CD14-positive monocyte (primary cell): Measurements from ENCODE around the gene MYH9. TPM values are rescaled to one million over a fixed set of nuclear protein-coding genes. Genes with fewer than 3 reads are reported as not detected.

Experiments used
- DNase-seq, 3 donors: peaks; one replicate each; pipeline ENCODE4 v3.0.0-alpha.2; 2011 to 2022
- H2AFZ ChIP-seq: 2 replicates; pipeline ENCODE4 v1.6.0; 2012; ENCODE audit warnings: mild to moderate bottlenecking, low read depth, low read length, inconsistent platforms; ENCODE audit not compliant: insufficient read depth, poor library complexity, severe bottlenecking
- H3K27ac ChIP-seq, 2 donors: 1 replicate in 1 of 2; 2 replicates in 1 of 2; pipeline ENCODE4 v1.5.1; 2012 to 2013; ENCODE audit warnings: low read length in 2 of 2, control low read depth in 1 of 2, inconsistent platforms in 1 of 2, low read depth in 1 of 2, mild to moderate bottlenecking in 1 of 2
- H3K27me3 ChIP-seq, 2 donors: one replicate each; pipeline versions ENCODE4 v1.6.0 to v1.6.1; 2011 to 2013; ENCODE audit warnings: low read length in 2 of 2; ENCODE audit not compliant: control insufficient read depth in 2 of 2, insufficient read depth in 2 of 2
- H3K36me3 ChIP-seq, 2 donors: replicated peaks in 1 of 2; 1 replicate in 1 of 2; 2 replicates in 1 of 2; pipeline versions ENCODE4 v1.5.1 to v1.6.1; 2012 to 2013; ENCODE audit warnings: low read length in 2 of 2, control low read depth in 1 of 2, inconsistent platforms in 1 of 2, mild to moderate bottlenecking in 1 of 2; ENCODE audit not compliant: insufficient read depth in 2 of 2, control insufficient read depth in 1 of 2
- H3K4me1 ChIP-seq, 2 donors: 1 replicate in 1 of 2; 2 replicates in 1 of 2; pipeline versions ENCODE4 v1.5.1 to v1.6.1; 2012 to 2013; ENCODE audit warnings: low read length in 2 of 2, control low read depth in 1 of 2, inconsistent platforms in 1 of 2, mild to moderate bottlenecking in 1 of 2, moderate library complexity in 1 of 2; ENCODE audit not compliant: insufficient read depth in 2 of 2, control insufficient read depth in 1 of 2
- H3K4me2 ChIP-seq: replicated peaks from 2 replicates; pipeline ENCODE3; 2012; ENCODE audit warnings: low read length, moderate library complexity, mild to moderate bottlenecking; ENCODE audit not compliant: poor library complexity, severe bottlenecking; ENCODE audit errors: extremely low read depth
- H3K4me3 ChIP-seq, 3 experiments: fragments of 200-600 bp in 1 of 3; sonication (generic) in 1 of 3; replicated peaks in 1 of 3; 1 replicate in 2 of 3; 2 replicates in 1 of 3; pipeline ENCODE4 v1.5.1; 2011 to 2013; ENCODE audit warnings: low read length in 3 of 3, mild to moderate bottlenecking in 3 of 3, control low read depth in 2 of 3, low read depth in 2 of 3, inconsistent platforms in 1 of 3, moderate library complexity in 1 of 3
- H3K79me2 ChIP-seq: 2 replicates; pipeline ENCODE4 v1.6.0; 2012; ENCODE audit warnings: mild to moderate bottlenecking, control low read depth, inconsistent platforms, low read length, moderate library complexity; ENCODE audit not compliant: insufficient read depth
- H3K9ac ChIP-seq: 2 replicates; pipeline ENCODE4 v1.6.0; 2017; ENCODE audit warnings: low read length, mild to moderate bottlenecking; ENCODE audit not compliant: insufficient read depth, poor library complexity, severe bottlenecking
- H3K9me3 ChIP-seq, 2 donors: replicated peaks in 1 of 2; 1 replicate in 1 of 2; 2 replicates in 1 of 2; pipeline versions ENCODE4 v1.5.1 to v1.6.1; 2012 to 2013; ENCODE audit warnings: low read length in 2 of 2, control low read depth in 1 of 2; ENCODE audit not compliant: control insufficient read depth in 1 of 2, insufficient read depth in 1 of 2
- H4K20me1 ChIP-seq: 2 replicates; pipeline ENCODE4 v1.6.0; 2012; ENCODE audit warnings: mild to moderate bottlenecking, low read length, control low read depth, moderate library complexity; ENCODE audit not compliant: insufficient read depth
- H3K27ac Mint-ChIP-seq, 7 donors: one replicate each; pipeline ENCODE4 v1.8.0; 2020; ENCODE audit warnings: mild to moderate bottlenecking in 7 of 7, mixed read lengths in 7 of 7, moderate library complexity in 6 of 7, inconsistent platforms in 2 of 7
- H3K27me3 Mint-ChIP-seq, 3 donors: one replicate each; pipeline ENCODE4 v1.8.0; 2021 to 2022; ENCODE audit warnings: low read depth in 3 of 3, mild to moderate bottlenecking in 3 of 3, mixed read lengths in 3 of 3, moderate library complexity in 3 of 3, inconsistent platforms in 1 of 3
- H3K36me3 Mint-ChIP-seq, 2 donors: one replicate each; pipeline ENCODE4 v1.8.0; 2020; ENCODE audit warnings: mixed read lengths in 2 of 2, inconsistent platforms in 1 of 2, mild to moderate bottlenecking in 1 of 2
- H3K4me1 Mint-ChIP-seq: one replicate; pipeline ENCODE4 v1.8.0; 2020; ENCODE audit warnings: mild to moderate bottlenecking, mixed read lengths
- H3K4me3 Mint-ChIP-seq, 2 donors: one replicate each; pipeline ENCODE4 v1.8.0; 2020; ENCODE audit warnings: mild to moderate bottlenecking in 2 of 2, mixed read lengths in 2 of 2, moderate library complexity in 1 of 2
- H3K9me3 Mint-ChIP-seq, 7 donors: one replicate each; pipeline ENCODE4 v1.8.0; 2020 to 2022; ENCODE audit warnings: mixed read lengths in 7 of 7, mild to moderate bottlenecking in 6 of 7, moderate library complexity in 6 of 7, inconsistent platforms in 2 of 7
- WGBS: methylation state at CpG from one replicate; pipeline ENCODE4 v1.1.5; 2013; ENCODE audit warnings: missing lambda C conversion rate; ENCODE audit not compliant: insufficient coverage; 5-methylcytosine and 5-hydroxymethylcytosine counted together
- intact Hi-C, 2 donors: fragments of 100-400 bp; cut with micrococcal nuclease; formaldehyde crosslinking; loops; one replicate each; pipeline versions ENCODE4 v1.15.0 to v1.15.1; 2023
- polyA plus RNA-seq, 3 donors: library from polyadenylated mRNA; depleted of rRNA in 1 of 3; unstranded in 2 of 3; stranded (reverse) in 1 of 3; fragments of 300-500 nt in 2 of 3; fragments of >200 nt in 1 of 3; fragmentation: Illumina TruSeq in 2 of 3; gene quantifications; 1 replicate in 2 of 3; 2 replicates in 1 of 3; pipeline ENCODE4 v1.2.3, GENCODE V29; 2012 to 2021
- TF ChIP-seq, protein P1 (sequence below): fragments of 200-600 bp; IDR thresholded peaks from one replicate; pipeline ENCODE4 v1.8.0; 2022; ENCODE audit warnings: antibody characterized with exemption, mild to moderate bottlenecking

Gene MYH9
- polyA plus RNA-seq, 3 donors: 35.6 to 163 (median 79.5) TPM

DNA sequence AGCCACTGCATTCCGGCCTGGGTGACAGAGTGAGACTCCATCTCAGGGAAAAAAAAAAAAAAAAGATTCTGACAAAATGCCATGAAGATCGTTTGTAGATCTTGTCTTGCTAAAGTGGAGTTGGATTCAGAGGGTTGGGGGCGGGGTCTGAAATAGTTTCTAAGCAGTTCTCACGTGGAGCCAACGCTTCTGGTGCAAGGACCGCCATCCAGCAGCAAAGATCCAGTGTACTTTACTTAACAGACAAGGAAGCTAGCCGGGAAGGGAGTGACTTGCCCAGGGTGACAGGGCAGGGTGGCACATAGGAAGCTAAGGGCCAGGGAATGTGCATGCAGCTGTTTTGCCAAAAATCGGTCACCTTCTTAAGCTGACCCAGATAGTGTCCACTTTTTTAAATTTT lies 107.4 kb downstream of the MYH9 start:
- peaks cover 16 to 34% of the 10 kb centered on the region in 2 donors for H3K4me1 ChIP-seq
- H3K27me3 Mint-ChIP-seq: peaks cover 0 to 1% (median 0%) of the 10 kb centered on the region in 3 donors
- H3K9me3 Mint-ChIP-seq: no peaks in the 10 kb centered on the region
- no peak overlapping the region for H2AFZ ChIP-seq
- no peak overlapping the region for H3K27ac ChIP-seq
- no peak overlapping the region for H3K9ac ChIP-seq
- H4K20me1 ChIP-seq: peaks cover 82% of the 10 kb centered on the region
- H3K4me3 Mint-ChIP-seq: no peak overlapping the region
- TF ChIP-seq, protein P1, sequence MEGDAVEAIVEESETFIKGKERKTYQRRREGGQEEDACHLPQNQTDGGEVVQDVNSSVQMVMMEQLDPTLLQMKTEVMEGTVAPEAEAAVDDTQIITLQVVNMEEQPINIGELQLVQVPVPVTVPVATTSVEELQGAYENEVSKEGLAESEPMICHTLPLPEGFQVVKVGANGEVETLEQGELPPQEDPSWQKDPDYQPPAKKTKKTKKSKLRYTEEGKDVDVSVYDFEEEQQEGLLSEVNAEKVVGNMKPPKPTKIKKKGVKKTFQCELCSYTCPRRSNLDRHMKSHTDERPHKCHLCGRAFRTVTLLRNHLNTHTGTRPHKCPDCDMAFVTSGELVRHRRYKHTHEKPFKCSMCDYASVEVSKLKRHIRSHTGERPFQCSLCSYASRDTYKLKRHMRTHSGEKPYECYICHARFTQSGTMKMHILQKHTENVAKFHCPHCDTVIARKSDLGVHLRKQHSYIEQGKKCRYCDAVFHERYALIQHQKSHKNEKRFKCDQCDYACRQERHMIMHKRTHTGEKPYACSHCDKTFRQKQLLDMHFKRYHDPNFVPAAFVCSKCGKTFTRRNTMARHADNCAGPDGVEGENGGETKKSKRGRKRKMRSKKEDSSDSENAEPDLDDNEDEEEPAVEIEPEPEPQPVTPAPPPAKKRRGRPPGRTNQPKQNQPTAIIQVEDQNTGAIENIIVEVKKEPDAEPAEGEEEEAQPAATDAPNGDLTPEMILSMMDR: no peak
- no peak overlapping the region for H3K4me2 ChIP-seq
- intact Hi-C loops: no loop called here
- no peaks in the 10 kb centered on the region for H3K9me3 ChIP-seq
- peak overlapping the region in 5 of 7 donors; percentile 24 to 82 (median 61) for H3K27ac Mint-ChIP-seq
- H3K27me3 ChIP-seq: no peaks in the 10 kb centered on the region
- peaks cover 46 to 58% of the 10 kb centered on the region in 2 donors for H3K36me3 Mint-ChIP-seq
- DNase-seq: no peak
- WGBS: 70% methylated on average over 5 of the region's 8 CpGs
- peaks cover 32% of the 10 kb centered on the region for H3K4me1 Mint-ChIP-seq
- H3K79me2 ChIP-seq: peaks cover 4% of the 10 kb centered on the region
- H3K36me3 ChIP-seq: peaks cover 44 to 52% of the 10 kb centered on the region in 2 donors
- H3K4me3 ChIP-seq: no peak overlapping the region

DNA sequence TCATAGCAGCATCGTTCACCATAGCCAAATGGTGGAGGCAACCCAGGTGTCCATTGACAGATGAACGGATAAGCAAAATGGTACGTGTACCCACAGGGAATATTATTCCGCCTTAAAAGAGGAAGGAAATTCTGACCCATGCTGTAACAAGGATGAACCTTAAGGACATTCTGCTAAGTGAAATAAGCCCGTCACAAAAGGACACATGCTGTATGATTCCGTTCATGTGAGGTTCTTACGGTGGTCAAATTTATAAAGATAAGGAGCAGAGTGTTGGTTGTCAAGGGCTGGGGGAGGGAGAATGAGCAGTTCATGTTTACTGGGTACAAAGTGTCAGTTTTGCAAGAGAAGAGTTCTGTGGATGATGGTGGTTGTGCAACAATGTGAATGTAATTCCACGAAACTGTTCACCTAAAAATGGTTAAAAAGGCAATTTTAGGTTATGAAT lies 108.5 kb downstream of the MYH9 start:
- peaks cover 16 to 34% of the 10 kb centered on the region in 2 donors for H3K4me1 ChIP-seq
- H3K36me3 Mint-ChIP-seq: peaks cover 36 to 47% of the 10 kb centered on the region in 2 donors
- no peak overlapping the region for H2AFZ ChIP-seq
- H3K79me2 ChIP-seq: no peaks in the 10 kb centered on the region
- peak overlapping the region in 4 of 7 donors; percentile 6 to 58 (median 50) for H3K27ac Mint-ChIP-seq
- peaks cover 71% of the 10 kb centered on the region for H4K20me1 ChIP-seq
- H3K4me1 Mint-ChIP-seq: peaks cover 32% of the 10 kb centered on the region
- peak overlapping the region in 1 of 2 donors; percentile 49 for H3K27ac ChIP-seq
- H3K4me3 ChIP-seq: no peak overlapping the region
- TF ChIP-seq, protein P1: no peak
- H3K9me3 Mint-ChIP-seq: no peaks in the 10 kb centered on the region
- intact Hi-C loops: loop anchor here (5.0 to 10.0 kb wide), 2 partner anchors 84 to 87 kb away; no protein-coding TSS in a partner anchor
- DNase-seq: peak in 1 of 3 donors; percentile 13
- WGBS: 9% methylated on average over 7 of the region's 8 CpGs
- peaks cover 32 to 40% of the 10 kb centered on the region in 2 donors for H3K36me3 ChIP-seq
- peaks cover 0 to 1% (median 0%) of the 10 kb centered on the region in 3 donors for H3K27me3 Mint-ChIP-seq
- no peaks in the 10 kb centered on the region for H3K9me3 ChIP-seq
- no peaks in the 10 kb centered on the region for H3K27me3 ChIP-seq
- no peak overlapping the region for H3K4me2 ChIP-seq
- H3K4me3 Mint-ChIP-seq: no peak overlapping the region
- H3K9ac ChIP-seq: no peak overlapping the region
